Epithelial cell of prostate (primary cell): ENCODE measurements around the gene CKAP4.

Experiments
- DNase-seq: peaks from one replicate; pipeline ENCODE4 v3.0.0-alpha.2; 2011; ENCODE audit warnings: low read depth, low spot score
- H3K27ac ChIP-seq: fragments of 450-650 bp; 2 replicates; pipeline ENCODE4 v1.5.1; 2017; ENCODE audit warnings: mild to moderate bottlenecking

The CKAP4 gene

GRCh38 chr12:106246891-106247673 lies 738 bp downstream of the CKAP4 start:
- H3K27ac ChIP-seq = peak overlapping the region; percentile 95
- no peak for DNase-seq

- DNase-seq = peak; percentile 37
- H3K27ac ChIP-seq = peak overlapping the region; percentile 95
Observed at GRCh38 chr12:106245767-106246166, 2.1 kb downstream of the CKAP4 start.

- H3K27ac ChIP-seq = no peak overlapping the region
- no peak for DNase-seq
Observed at GRCh38 chr12:106243620-106244019, 4.2 kb downstream of the CKAP4 start.

- no peak for DNase-seq
Observed at GRCh38 chr12:106240821-106241220, 7.0 kb downstream of the CKAP4 start.

GRCh38 chr12:106239951-106240335 lies 7.9 kb downstream of the CKAP4 start:
- H3K27ac ChIP-seq = no peak overlapping the region
- DNase-seq = no peak

More at GRCh38 chr12:106240821-106241220, 7.0 kb downstream of the CKAP4 start:
- no peak overlapping the region for H3K27ac ChIP-seq

GRCh38 chr12:106239241-106239950 lies 8.4 kb downstream of the CKAP4 start:
- no peak overlapping the region for H3K27ac ChIP-seq
- DNase-seq = no peak

GRCh38 chr12:106238146-106238545 lies 9.7 kb downstream of the CKAP4 start:
- no peak for DNase-seq
- no peak overlapping the region for H3K27ac ChIP-seq

GRCh38 chr12:106235770-106236169 lies 12.1 kb downstream of the CKAP4 start:
- peak; percentile 36 for DNase-seq
- H3K27ac ChIP-seq = peak overlapping the region; percentile 66

GRCh38 chr12:106234449-106234848 lies 13.4 kb downstream of the CKAP4 start:
- H3K27ac ChIP-seq = peak overlapping the region; percentile 66
- peak; percentile 51 for DNase-seq

- no peak overlapping the region for H3K27ac ChIP-seq
- DNase-seq = no peak
Observed at GRCh38 chr12:106233011-106233410, 14.8 kb downstream of the CKAP4 start.

GRCh38 chr12:106229036-106229591 lies 18.7 kb downstream of the CKAP4 start:
- DNase-seq = no peak
- no peak overlapping the region for H3K27ac ChIP-seq

GRCh38 chr12:106228320-106228710 lies 19.5 kb downstream of the CKAP4 start:
- no peak for DNase-seq
- peak overlapping the region; percentile 88 for H3K27ac ChIP-seq

- peak overlapping the region; percentile 88 for H3K27ac ChIP-seq
- DNase-seq = peak; percentile 84
Observed at GRCh38 chr12:106227641-106228319, 20.0 kb downstream of the CKAP4 start.

GRCh38 chr12:106226884-106227640 lies 20.8 kb downstream of the CKAP4 start:
- DNase-seq = no peak
- H3K27ac ChIP-seq = peak overlapping the region; percentile 88

- DNase-seq = no peak
- no peak overlapping the region for H3K27ac ChIP-seq
Observed at GRCh38 chr12:106224355-106224706, 23.5 kb downstream of the CKAP4 start.

GRCh38 chr12:106223485-106224354 lies 24.1 kb downstream of the CKAP4 start:
- no peak for DNase-seq
- no peak overlapping the region for H3K27ac ChIP-seq

GRCh38 chr12:106220536-106220935 lies 27.3 kb downstream of the CKAP4 start:
- no peak for DNase-seq
- no peak overlapping the region for H3K27ac ChIP-seq

GRCh38 chr12:106219043-106219442 lies 28.8 kb downstream of the CKAP4 start:
- DNase-seq = no peak
- no peak overlapping the region for H3K27ac ChIP-seq

- no peak overlapping the region for H3K27ac ChIP-seq
- DNase-seq = no peak
Observed at GRCh38 chr12:106217706-106218105, 30.1 kb downstream of the CKAP4 start.
